ENCODE results near the gene GPR37L1.

GRCh38 chr1:202131956-202132821 lies 9.5 kb downstream of the GPR37L1 start:
- TF ChIP-seq CTCF (conservative IDR thresholded peaks at IDR 0.05; ENCODE audit: low read depth, low read length) (no peak), RFX5 (IDR thresholded peaks at IDR 0.05; ENCODE audit: low read depth, low read length) (no peak), RAD21 (IDR thresholded peaks at IDR 0.05; ENCODE audit: low read length) (no peak), ELK1 (IDR thresholded peaks at IDR 0.05; ENCODE audit: borderline replicate concordance, low read depth, low read length) (no peak), SMC3 (IDR thresholded peaks at IDR 0.05; ENCODE audit: low read depth, low read length) (no peak), CEBPB (IDR thresholded peaks at IDR 0.05; ENCODE audit: low read depth, low read length) (no peak), MAFK (IDR thresholded peaks at IDR 0.05; ENCODE audit: low read depth, low read length) (no peak), POLR2A (IDR thresholded peaks at IDR 0.05; ENCODE audit: low read depth, low read length) (no peak), MXI1 (IDR thresholded peaks at IDR 0.05; ENCODE audit: borderline replicate concordance, low read depth, low read length) (no peak)

Measured in IMR-90 (cell line).